Measurements from ENCODE around the gene CBX5. TPM values are rescaled to one million over a fixed set of nuclear protein-coding genes. Genes with fewer than 3 reads are reported as not detected.
A peak's percentile ranks its signal among the peaks of the same experiment; 100 is the strongest.

CBX5 gene
- total RNA-seq, 1 donor from 2014 or later, result 19.4 TPM

- H3K4me1 ChIP-seq, result peaks cover 7 to 49% of the 10 kb centered on the region in 2 donors
- no peaks in the 10 kb centered on the region for H3K27me3 ChIP-seq
- DNase-seq (ENCODE audit: low spot score in 2 of 2), result peak; percentile 97 to 99
- peak within 1 kb of the TSS; percentile 88 to 94 for H3K27ac ChIP-seq
- intact Hi-C loops (cut with DNase I), result loop anchor here (1.0 to 5.0 kb wide), 5 partner anchors 21 to 554 kb away; partner anchors contain the start of genes CALCOCO1 and COPZ1
- peak within 1 kb of the TSS; percentile 68 to 77 for H3K4me3 ChIP-seq
- peaks cover 27 to 38% of the 10 kb centered on the region in 2 donors for H3K36me3 ChIP-seq
- no peak for TF ChIP-seq CTCF (IDR thresholded peaks at IDR 0.05)
- no peaks in the 10 kb centered on the region for H3K9me3 ChIP-seq
Measured at GRCh38 chr12:54280468-54281260, 742 bp upstream of the CBX5 start, which contains the start of gene HNRNPA1. TSS of gene HNRNPA1 (plus strand) at chr12:54280726. CDS start at chr12:54280808, 82 bp downstream.

GRCh38 chr12:54279227-54279631, 693 bp downstream of the CBX5 start:
- Histone ChIP-seq H3K36me3 (peaks cover 22 to 29% of the 10 kb centered on the region in 2 donors), H3K27ac (peak overlapping the region; percentile 81 to 94), H3K9me3 (no peaks in the 10 kb centered on the region), H3K4me1 (peaks cover 7 to 43% of the 10 kb centered on the region in 2 donors), H3K27me3 (no peaks in the 10 kb centered on the region), H3K4me3 (peak overlapping the region; percentile 62 to 68)
- no peak for TF ChIP-seq CTCF (IDR thresholded peaks at IDR 0.05)
- intact Hi-C loops (cut with DNase I), result loop anchor here (5.0 kb wide), 2 partner anchors 47 to 62 kb away; no protein-coding TSS in a partner anchor
- no peak for DNase-seq (ENCODE audit: low spot score in 2 of 2)

- Histone ChIP-seq H3K27ac (peak overlapping the region; percentile 81 to 94), H3K36me3 (peaks cover 8 to 26% of the 10 kb centered on the region in 2 donors), H3K4me1 (peaks cover 7 to 29% of the 10 kb centered on the region in 2 donors), H3K9me3 (no peaks in the 10 kb centered on the region), H3K27me3 (no peaks in the 10 kb centered on the region), H3K4me3 (peak overlapping the region; percentile 62 to 68)
- DNase-seq (ENCODE audit: low spot score in 2 of 2), result no peak
- TF ChIP-seq CTCF (IDR thresholded peaks at IDR 0.05), result no peak
- intact Hi-C loops (cut with DNase I), result loop anchor here (5.0 kb wide), 2 partner anchors 46 to 61 kb away; no protein-coding TSS in a partner anchor
Measured at GRCh38 chr12:54277823-54278276, 2.1 kb downstream of the CBX5 start.

- H3K4me3 ChIP-seq, result no peak overlapping the region
- H3K36me3 ChIP-seq, result peaks cover 0 to 16% of the 10 kb centered on the region in 2 donors
- no peaks in the 10 kb centered on the region for H3K9me3 ChIP-seq
- DNase-seq (ENCODE audit: low spot score in 2 of 2), result no peak
- TF ChIP-seq CTCF (IDR thresholded peaks at IDR 0.05), result no peak
- no peaks in the 10 kb centered on the region for H3K27me3 ChIP-seq
- no peak overlapping the region for H3K27ac ChIP-seq
- intact Hi-C loops (cut with DNase I), result loop anchor here (5.0 kb wide), 2 partner anchors 44 to 59 kb away; no protein-coding TSS in a partner anchor
- peaks cover 2 to 16% of the 10 kb centered on the region in 2 donors for H3K4me1 ChIP-seq
Measured at GRCh38 chr12:54276368-54276767, 3.6 kb downstream of the CBX5 start.

GRCh38 chr12:54273981-54274380, 5.9 kb downstream of the CBX5 start:
- intact Hi-C loops (cut with DNase I), result no loop called here
- Histone ChIP-seq H3K27me3 (no peaks in the 10 kb centered on the region), H3K4me3 (no peak overlapping the region), H3K9me3 (no peaks in the 10 kb centered on the region), H3K36me3 (peaks cover 0 to 15% of the 10 kb centered on the region in 2 donors), H3K27ac (peak overlapping the region in 1 of 2 donors; percentile 14), H3K4me1 (peaks cover 2 to 15% of the 10 kb centered on the region in 2 donors)
- no peak for TF ChIP-seq CTCF (IDR thresholded peaks at IDR 0.05)
- DNase-seq (ENCODE audit: low spot score in 2 of 2), result no peak

Measured in ascending aorta (tissue), 2 donors.